OCI-LY1 (cell line): Measurements from ENCODE around the gene RHEBL1.

Experiments used
- CTCF ChIP-seq: fragments of 200-600 bp; sonication (generic), shearing (Covaris generic); IDR thresholded peaks from 2 replicates; pipeline ENCODE4 v1.5.1; 2017; ENCODE audit warnings: mild to moderate bottlenecking, antibody characterized with exemption, low read length, moderate library complexity, mixed read lengths
- EZH2 ChIP-seq: fragments of 200-600 bp; sonication (generic), shearing (Covaris generic); IDR thresholded peaks from 2 replicates; pipeline ENCODE4 v1.8.0; 2017; ENCODE audit warnings: borderline replicate concordance, mixed run types, mild to moderate bottlenecking, antibody characterized with exemption, low read length, moderate library complexity, mixed read lengths

DNA sequence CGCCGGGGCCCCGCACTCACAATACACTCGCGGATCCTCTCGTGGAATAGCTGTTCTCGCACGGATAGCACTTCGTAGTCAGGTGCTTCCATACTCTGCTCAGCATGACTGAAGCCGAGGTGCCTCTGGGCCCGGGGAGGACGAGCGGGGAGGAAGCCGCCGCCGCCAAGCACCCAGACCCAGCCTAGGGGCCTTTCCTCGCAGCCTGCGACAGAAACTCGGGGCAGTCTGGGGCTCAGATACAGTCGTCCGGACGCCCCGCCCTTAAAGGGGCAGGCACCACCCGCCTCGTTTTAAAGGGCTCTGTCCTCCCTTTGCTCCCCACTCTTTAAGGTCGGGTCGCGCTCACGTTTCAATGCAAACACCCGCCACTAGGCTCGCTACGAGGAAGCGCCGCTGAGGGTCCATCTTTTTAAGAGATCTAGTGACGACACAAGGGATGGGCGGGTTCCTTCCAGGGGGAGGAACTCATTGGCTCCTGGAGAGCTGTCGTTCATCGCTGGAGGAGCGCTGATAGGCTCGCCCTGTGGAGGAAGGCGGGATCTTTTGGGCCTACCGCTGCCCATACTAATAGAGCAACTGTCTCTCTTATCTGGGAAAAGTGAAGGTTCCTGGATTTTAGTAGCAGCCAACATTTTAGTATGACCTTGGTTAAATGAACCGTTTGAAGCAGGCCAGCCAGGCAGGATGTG lies 40.8 kb upstream of the RHEBL1 start, which contains the start of gene LMBR1L:
- TF ChIP-seq EZH2 (no peak), CTCF (peak; percentile 42)
